ENCODE data around the gene C3orf22.

DNA sequence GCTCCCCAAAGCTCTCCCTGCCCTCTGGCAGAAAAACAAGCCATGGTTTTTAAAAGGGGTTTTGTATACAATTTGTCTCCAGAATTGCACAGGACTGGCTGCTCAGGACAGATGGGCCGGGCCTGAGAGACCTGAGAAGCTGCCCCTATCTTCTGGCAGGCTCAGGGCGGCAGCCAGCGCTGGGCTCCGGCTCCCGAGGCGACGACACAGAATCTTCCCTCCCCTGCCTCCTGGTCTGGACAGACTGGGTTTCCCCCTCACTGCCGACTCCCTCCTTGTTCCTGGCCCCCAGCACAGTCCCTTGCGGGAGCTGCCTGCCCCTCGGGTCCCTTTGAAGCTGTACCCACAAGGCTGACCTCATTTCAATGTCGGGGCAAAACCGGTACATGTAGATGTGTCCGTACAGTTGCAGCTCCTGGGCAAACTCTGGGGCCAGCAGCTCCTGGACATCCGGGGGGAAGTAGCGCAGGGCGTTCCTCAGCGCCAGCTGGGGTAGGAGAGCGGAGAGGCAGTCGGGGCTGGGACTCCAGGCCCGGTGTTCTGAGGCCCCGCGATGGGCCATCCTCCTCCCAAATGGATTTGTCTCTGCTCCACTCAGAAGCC lies 48.3 kb downstream of the C3orf22 start:
- TF ChIP-seq PTRF (tag; IDR thresholded peaks at IDR 0.05) (no peak), POLR2AphosphoS5 (IDR thresholded peaks at IDR 0.05; ENCODE audit: control insufficient read depth, insufficient read depth, low read depth, low read length) (no peak), SP2 (IDR thresholded peaks at IDR 0.05; ENCODE audit: extremely low read depth, low read depth, low read length, poor library complexity, severe bottlenecking) (no peak), RCOR1 (IDR thresholded peaks at IDR 0.05; ENCODE audit: borderline replicate concordance in 1 of 2, low read depth in 2 of 2, low read length in 2 of 2) (no peak), ZNF121 (CRISPR knock-in tag; conservative IDR thresholded peaks at IDR 0.05) (no peak), CBFB (CRISPR knock-in tag; IDR thresholded peaks at IDR 0.05) (no peak), POLR2A (conservative IDR thresholded peaks at IDR 0.05) (no peak), ZFP30 (CRISPR knock-in tag; IDR thresholded peaks at IDR 0.05; ENCODE audit: borderline replicate concordance) (no peak), E2F4 (CRISPR knock-in tag; IDR thresholded peaks at IDR 0.05; ENCODE audit: low read depth) (no peak), MTF1 (CRISPR knock-in tag; IDR thresholded peaks at IDR 0.05; ENCODE audit: borderline replicate concordance) (no peak), ZNF239 (CRISPR knock-in tag; IDR thresholded peaks at IDR 0.05) (no peak), ZBTB7A (IDR thresholded peaks at IDR 0.05; ENCODE audit: borderline replicate concordance, control insufficient read depth, low read depth, low read length) (no peak)
- TF ChIP-seq, protein P1, sequence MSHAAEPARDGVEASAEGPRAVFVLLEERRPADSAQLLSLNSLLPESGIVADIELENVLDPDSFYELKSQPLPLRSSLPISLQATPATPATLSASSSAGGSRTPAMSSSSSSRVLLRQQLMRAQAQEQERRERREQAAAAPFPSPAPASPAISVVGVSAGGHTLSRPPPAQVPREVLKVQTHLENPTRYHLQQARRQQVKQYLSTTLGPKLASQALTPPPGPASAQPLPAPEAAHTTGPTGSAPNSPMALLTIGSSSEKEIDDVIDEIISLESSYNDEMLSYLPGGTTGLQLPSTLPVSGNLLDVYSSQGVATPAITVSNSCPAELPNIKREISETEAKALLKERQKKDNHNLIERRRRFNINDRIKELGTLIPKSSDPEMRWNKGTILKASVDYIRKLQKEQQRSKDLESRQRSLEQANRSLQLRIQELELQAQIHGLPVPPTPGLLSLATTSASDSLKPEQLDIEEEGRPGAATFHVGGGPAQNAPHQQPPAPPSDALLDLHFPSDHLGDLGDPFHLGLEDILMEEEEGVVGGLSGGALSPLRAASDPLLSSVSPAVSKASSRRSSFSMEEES (CRISPR knock-in tag; IDR thresholded peaks at IDR 0.05): no peak
- TF ChIP-seq, protein P2, sequence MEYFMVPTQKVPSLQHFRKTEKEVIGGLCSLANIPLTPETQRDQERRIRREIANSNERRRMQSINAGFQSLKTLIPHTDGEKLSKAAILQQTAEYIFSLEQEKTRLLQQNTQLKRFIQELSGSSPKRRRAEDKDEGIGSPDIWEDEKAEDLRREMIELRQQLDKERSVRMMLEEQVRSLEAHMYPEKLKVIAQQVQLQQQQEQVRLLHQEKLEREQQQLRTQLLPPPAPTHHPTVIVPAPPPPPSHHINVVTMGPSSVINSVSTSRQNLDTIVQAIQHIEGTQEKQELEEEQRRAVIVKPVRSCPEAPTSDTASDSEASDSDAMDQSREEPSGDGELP (CRISPR knock-in tag; IDR thresholded peaks at IDR 0.05; ENCODE audit: borderline replicate concordance): no peak

Measured in K562 (cell line).